ENCODE results near the gene CALML3. TPM values are rescaled to one million over a fixed set of nuclear protein-coding genes. Genes with fewer than 3 reads are reported as not detected.
A peak's percentile ranks its signal among the peaks of the same experiment; 100 is the strongest.

CALML3 gene
- total and polyA plus RNA-seq, 11 donors: 0.03 TPM; not detected in 10

DNA sequence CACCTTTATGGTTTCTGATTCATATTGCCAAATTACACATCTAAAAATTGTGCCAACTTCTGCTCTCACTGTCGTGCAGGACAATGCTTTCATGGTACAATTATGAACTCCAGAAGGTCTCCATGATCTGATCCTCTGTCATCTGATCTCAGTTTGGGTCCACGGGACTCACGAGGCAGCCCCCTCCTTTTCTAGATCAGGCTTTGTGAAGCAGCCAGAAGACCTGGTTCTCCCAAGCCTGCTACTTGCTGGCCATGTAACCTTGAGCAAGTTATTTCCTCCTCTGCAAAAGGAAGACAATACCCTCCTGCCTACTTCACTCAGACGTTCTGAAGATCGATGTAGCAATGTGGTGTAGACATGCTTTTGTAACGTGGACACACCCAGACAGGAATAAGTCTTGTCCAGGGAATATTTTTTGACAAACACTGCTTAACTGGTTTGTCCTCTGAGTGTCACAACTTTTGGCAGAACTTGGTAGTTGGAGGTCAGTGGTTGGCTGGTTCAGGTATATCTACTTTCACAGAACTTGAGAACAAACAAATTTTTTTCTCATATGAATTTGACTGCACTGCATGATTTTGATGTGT is 19.6 kb downstream of the CALML3 start:
- 87 to 91% (median 88%) methylated on average over 6 of the region's 6 CpGs for WGBS, 4 donors
- TF ChIP-seq, protein P1, sequence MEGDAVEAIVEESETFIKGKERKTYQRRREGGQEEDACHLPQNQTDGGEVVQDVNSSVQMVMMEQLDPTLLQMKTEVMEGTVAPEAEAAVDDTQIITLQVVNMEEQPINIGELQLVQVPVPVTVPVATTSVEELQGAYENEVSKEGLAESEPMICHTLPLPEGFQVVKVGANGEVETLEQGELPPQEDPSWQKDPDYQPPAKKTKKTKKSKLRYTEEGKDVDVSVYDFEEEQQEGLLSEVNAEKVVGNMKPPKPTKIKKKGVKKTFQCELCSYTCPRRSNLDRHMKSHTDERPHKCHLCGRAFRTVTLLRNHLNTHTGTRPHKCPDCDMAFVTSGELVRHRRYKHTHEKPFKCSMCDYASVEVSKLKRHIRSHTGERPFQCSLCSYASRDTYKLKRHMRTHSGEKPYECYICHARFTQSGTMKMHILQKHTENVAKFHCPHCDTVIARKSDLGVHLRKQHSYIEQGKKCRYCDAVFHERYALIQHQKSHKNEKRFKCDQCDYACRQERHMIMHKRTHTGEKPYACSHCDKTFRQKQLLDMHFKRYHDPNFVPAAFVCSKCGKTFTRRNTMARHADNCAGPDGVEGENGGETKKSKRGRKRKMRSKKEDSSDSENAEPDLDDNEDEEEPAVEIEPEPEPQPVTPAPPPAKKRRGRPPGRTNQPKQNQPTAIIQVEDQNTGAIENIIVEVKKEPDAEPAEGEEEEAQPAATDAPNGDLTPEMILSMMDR (IDR thresholded peaks at IDR 0.05): no peak
- no peak for TF ChIP-seq POLR2A (IDR thresholded peaks at IDR 0.05)
- no peaks in the 10 kb centered on the region for H3K27me3 ChIP-seq
- DNase-seq (no peak), ATAC-seq (no peak)
- H3K9me3 ChIP-seq: peaks cover 0 to 31% (median 13%) of the 10 kb centered on the region in 12 donors
- no peak overlapping the region for H3K27ac ChIP-seq
- no peaks in the 10 kb centered on the region for H3K36me3 ChIP-seq
- no peak overlapping the region for H3K4me3 ChIP-seq
- intact Hi-C loops (cut with DNase I): loop anchor here in 1 of 10 donors (10.0 kb wide), 1 partner anchor 100 kb away; no protein-coding TSS in a partner anchor
- peaks cover 0 to 42% (median 33%) of the 10 kb centered on the region in 12 donors for H3K4me1 ChIP-seq

- no peaks in the 10 kb centered on the region for H3K27me3 ChIP-seq
- H3K9me3 ChIP-seq: peaks cover 0 to 31% (median 13%) of the 10 kb centered on the region in 12 donors
- 50 to 83% (median 77%) methylated on average over 1 of the region's 1 CpG for WGBS, 4 donors
- TF ChIP-seq, protein P1 (IDR thresholded peaks at IDR 0.05): no peak
- TF ChIP-seq POLR2A (IDR thresholded peaks at IDR 0.05): no peak
- peak in 1 of 5 donors; percentile 43 for DNase-seq
- H3K36me3 ChIP-seq: no peaks in the 10 kb centered on the region
- H3K27ac ChIP-seq: no peak overlapping the region
- no peak for ATAC-seq
- peaks cover 0 to 42% (median 33%) of the 10 kb centered on the region in 12 donors for H3K4me1 ChIP-seq
- H3K4me3 ChIP-seq: no peak overlapping the region
- intact Hi-C loops (cut with DNase I): loop anchor here in 2 of 10 donors (5.0 to 10.0 kb wide), 2 partner anchors 98 to 100 kb away; no protein-coding TSS in a partner anchor
Observed at GRCh38 chr10:5545011-5545410, 20.2 kb downstream of the CALML3 start.

DNA sequence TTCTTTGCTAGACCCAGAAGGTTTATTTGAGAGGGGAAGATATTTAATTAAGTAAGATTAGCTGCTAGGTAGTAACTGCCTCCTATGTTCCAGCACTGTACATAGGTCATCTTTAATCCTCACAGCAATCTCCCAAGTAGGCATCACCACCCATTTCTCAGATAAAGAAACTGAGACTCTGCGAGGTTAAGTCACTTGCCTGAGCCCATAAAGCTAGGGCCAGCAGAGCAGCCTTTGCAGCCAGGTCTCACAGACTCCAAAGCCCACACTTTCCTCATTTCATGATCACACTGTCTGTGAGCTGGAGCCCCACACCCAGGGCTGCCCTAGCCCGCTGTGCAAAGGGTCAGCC is 20.6 kb downstream of the CALML3 start:
- intact Hi-C loops (cut with DNase I): loop anchor here in 2 of 10 donors (5.0 to 10.0 kb wide), 2 partner anchors 98 to 101 kb away; no protein-coding TSS in a partner anchor
- ATAC-seq: peak in 1 of 4 donors; percentile 12
- peaks cover 0 to 42% (median 33%) of the 10 kb centered on the region in 12 donors for H3K4me1 ChIP-seq
- no peaks in the 10 kb centered on the region for H3K27me3 ChIP-seq
- no peak for TF ChIP-seq POLR2A (IDR thresholded peaks at IDR 0.05)
- TF ChIP-seq, protein P1 (IDR thresholded peaks at IDR 0.05): no peak
- H3K27ac ChIP-seq: peak overlapping the region in 8 of 12 donors; percentile 27 to 74 (median 63)
- no peaks in the 10 kb centered on the region for H3K36me3 ChIP-seq
- DNase-seq: no peak
- 84 to 93% (median 86%) methylated on average over 2 of the region's 2 CpGs for WGBS, 4 donors
- peaks cover 0 to 31% (median 13%) of the 10 kb centered on the region in 12 donors for H3K9me3 ChIP-seq
- H3K4me3 ChIP-seq: no peak overlapping the region
